Activated T-helper 1 cell treated with anti-CD3 and anti-CD28 coated beads, Interleukin-2, amount 50 U/mL, for 16 hours (primary cell): Measurements from ENCODE around the gene MAPK1IP1L.
"Not testable (repeated sequence)": the region's sequence is repeated elsewhere in the genome, so short reads cannot be mapped to it uniquely, and the experiment has no call there.

Experiments
- DNase-seq, 2 donors: peaks; one replicate each; pipeline ENCODE4 v3.0.0-alpha.2; 2020; ENCODE audit warnings: low read depth in 1 of 2, low spot score in 1 of 2

Gene MAPK1IP1L

DNA sequence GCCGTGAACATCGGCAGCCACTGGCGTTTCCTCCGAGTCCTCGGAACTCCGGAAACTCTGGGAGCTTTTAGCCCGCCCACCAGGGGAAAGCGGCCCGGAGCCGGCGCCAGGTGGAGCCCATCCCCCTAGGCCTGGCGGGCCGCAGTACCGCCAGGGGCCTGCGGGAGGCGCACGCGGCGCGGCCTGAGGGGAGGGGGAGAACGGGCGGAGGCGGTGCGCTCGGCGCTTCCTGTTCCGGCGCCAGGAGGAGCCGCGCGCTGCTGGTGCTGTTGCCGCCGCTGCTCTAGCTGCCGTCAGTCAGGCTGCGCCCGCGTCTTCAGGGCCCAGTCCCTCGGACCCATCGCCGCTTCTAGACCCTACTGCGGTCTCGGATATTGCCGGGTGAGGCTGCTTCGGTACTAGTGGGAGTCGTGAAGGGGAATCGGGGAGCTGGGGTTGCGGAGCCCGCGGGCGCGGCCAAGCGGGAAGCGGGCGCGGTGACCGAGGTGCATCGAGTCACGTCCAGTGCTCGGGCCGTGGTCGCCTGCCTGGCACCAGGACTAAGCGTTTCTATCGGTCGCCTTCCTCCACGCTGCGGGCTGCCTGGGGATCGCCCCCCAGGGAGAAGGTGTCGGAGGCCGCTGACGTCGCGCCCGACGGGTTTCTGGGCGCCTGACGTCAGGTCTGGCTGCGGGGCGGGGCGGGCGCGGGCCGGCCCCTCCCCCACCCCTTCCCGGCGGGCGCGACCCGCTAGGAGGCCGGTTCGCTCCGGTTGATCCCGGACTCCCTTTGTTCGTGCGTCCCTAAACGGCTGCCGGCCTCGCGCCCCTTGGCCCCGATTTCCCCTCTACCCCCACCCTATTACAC, at the start of gene MAPK1IP1L:
Gene MAPK1IP1L, plus strand, starts transcription at position 225 of the 846 bp plus-strand sequence. CDS start 10,037 bp downstream, outside the sequence.
- DNase-seq: peak; percentile 86 to 88

DNA sequence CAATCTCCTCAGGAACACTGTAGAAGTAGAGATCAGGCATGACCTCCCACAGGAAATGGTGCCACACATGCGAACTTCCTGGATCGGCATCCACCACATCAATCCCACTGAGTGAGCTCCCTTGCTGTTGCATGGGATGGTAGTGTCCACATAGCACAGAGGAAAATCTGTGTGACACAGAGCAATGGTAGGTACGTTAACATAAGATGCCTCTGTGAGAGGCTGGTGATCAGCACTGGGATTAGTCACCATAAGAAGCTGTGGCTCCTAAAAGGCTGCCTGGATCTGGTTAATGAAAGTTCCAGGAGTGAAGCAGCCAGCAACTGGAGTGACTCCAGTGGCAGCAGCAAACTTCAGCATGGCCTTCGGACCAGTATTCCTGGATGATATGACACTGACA, 46.4 kb upstream of the MAPK1IP1L start:
- DNase-seq: no peak

DNA sequence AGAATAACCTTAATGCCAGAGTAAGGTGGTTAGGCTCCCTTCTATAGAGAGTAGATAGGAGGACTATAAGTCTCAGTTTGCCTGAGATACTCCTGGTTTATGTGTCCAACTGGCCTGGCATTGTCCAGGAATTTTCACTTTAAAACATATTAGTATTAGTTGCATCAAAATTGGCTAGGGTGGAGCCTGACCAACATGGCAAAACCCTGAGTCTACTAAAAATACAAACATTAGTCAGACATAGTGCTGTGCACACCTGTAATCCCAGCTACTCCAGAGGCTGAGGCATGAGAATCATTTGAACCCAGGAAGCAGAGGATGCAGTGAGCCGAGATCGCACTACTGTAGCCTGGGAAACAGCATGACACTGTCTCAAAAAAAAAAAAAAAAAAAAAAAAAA, 36.4 kb upstream of the MAPK1IP1L start:
- DNase-seq: no peak

- DNase-seq: no peak
Observed at GRCh38 chr14:55019968-55020554, 31.4 kb upstream of the MAPK1IP1L start.

DNA sequence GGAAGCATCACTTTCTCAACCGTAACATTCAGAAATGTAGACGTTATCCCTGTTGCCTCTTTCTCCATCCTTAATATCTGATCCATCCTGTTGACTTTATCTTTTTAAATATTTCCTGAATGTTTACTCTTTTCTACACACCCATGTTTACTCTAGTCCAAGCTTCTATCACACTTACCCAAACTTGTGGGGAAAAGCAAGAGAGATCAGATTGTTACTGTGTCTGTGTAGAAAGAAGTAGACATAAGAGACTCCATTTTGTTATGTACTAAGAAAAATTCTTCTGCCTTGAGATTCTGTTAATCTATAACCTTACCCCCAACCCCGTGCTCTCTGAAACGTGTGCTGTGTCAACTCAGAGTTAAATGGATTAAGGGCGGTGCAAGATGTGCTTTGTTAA, 27.1 kb upstream of the MAPK1IP1L start:
- not testable (repeated sequence) for DNase-seq

DNA sequence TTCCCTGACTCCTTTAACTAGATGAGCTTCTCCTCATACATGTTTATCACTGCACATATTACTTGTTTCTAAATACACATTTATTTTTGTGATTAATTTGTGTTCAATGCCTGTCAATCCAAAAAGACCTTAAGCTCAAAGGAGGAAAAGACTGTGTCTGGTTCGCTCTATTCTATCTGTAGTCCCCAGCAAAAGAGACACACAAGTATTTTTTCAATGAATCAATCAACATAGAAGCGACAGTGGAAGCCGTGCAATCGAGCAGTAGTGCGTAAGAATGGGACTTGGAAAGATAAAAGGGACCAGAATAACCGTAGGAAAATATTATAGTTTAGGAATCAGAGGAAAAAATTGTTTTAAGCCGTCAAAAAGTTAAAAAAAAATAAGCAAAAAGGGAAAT, 25.5 kb upstream of the MAPK1IP1L start:
- DNase-seq: no peak

GRCh38 chr14:55026441-55026792, 25.0 kb upstream of the MAPK1IP1L start:
- DNase-seq: no peak

DNA sequence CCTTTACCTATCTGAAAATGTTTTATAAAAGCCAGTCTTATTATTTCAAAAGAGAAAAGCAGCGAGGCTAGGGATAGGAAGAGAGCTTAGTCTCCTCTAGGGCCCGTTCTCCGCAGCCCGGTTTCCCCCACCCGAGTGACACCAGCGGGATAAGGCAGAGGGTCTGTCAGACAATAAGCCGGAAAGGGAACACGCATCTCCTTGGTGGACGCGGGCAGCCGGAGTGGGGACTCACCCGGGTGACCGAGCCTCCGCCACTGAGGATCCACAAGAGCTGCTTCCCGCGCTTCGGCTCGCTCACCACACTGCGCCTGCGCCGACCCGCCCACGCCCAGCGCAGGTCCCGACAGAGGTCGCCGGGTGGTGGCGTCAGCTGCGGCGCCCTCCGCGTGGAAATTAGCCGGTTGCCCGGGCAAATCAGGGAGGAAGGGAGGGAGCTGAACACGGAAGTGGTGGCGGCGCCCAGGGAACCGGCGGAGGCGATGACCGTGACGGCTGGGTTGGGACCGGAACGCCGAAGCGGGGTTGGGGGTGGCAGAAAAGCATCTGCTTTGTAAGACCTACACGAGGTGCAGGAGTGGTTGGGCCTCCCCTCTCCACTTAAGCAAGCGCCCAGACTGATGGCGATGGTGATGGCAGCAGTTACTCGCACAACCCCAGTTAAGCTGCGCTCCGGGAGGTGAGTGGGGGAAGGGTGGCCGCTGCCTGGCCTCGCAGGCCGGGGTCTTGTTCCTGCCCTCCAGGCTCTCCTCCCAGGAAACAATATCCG, 24.5 kb upstream of the MAPK1IP1L start, which contains the start of the genes SOCS4 and WDHD1:
Gene SOCS4, plus strand, starts transcription at position 444 of the 769 bp plus-strand sequence. CDS start 15,806 bp downstream, outside the sequence.
Gene WDHD1, minus strand, starts transcription at position 307 of the 769 bp plus-strand sequence. CDS start 312 bp downstream, outside the sequence.
- DNase-seq: peak; percentile 92 to 95

DNA sequence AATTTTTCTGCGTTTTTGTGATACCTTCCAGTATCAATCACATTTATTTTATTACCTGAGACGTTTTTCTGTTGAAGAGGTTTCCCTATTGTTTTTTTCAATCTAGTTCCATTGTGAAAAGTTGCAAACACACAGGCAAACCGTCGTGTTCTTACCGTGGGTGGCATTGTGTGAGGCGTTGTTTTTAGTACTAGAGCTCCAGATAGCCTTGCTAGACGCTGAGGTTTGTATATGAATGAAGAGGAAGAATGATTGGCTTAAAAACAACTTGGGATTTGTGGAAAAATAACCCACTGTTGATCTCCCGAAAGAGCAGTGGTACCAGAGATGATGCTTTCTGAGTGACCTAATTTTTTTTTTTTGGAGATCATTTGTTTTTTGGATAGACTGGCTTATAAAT, 23.4 kb upstream of the MAPK1IP1L start:
- DNase-seq: no peak

DNA sequence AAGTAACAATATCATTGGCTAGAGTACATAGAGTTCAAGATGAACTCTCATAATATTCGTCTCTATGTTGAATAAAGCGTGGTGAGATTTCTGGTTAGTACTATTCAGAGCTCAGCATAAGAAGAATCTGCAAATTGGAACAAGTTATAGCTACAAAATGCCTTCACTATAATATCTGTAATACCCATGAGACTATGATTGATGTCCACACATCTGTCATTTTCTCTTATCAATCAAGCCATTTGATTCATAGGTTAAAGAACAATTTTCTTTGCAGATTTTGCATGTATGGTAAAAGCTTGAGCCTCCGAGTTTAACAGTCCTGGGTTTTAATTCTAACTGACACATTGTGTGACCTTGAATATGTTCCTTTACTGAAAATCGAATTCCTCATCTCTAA, 23.0 kb upstream of the MAPK1IP1L start:
- DNase-seq: no peak

DNA sequence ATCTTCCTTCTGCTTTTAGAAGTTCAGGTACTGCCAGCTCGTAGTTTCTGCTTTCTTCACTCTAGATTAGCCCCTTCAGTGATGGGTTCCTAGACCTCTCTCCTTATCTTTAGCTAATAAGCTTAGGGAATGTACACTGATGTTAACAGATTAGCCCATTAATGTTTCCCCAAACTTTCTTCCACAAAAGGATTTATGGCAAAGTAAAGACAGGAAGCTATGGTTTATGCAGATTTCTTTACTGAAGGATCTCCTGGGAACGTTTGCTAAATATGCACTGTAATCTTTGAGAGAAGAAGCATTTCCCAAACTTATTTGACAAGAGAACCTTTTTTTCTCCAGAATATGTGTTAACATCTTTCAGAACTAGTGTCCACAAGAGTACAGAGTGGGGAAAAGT, 20.3 kb upstream of the MAPK1IP1L start:
- no peak for DNase-seq

DNA sequence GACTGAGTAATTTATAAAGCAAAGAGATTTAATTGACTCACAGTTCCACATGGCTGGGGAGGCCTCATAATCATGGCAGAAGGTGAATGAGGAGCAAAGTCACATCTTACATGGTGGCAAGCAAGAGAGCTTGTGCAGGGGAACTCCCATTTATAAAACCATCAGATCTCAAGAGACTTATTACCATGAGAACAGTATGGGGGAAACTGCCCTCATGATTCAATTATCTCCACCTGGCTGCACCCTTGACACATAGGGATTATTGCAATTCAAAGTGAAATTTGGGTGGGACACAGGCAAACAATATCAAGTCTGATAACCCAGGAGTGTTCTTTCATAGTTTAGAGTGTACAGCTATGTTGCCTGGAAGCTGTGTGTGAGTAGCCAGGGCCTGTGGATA, 13.5 kb upstream of the MAPK1IP1L start:
- not testable (repeated sequence) for DNase-seq

DNA sequence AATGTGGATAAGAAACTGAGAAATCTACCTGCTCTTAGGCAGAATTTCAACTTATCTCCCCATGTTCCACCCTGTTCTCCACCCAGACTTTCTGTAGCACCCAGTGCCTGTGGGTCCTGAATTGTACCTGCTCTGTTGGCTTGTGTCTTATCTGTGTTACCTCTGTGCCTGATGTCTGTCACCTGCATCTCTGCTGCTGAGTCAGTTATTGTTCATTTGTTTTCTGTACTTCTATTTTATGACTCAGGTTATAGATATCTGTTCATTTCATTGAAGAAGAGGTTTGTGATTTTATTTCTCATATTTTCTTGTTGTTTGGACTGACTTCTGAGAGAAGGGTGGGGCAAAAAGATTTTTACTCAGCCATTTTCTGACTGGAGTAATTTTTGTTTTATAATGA, 12.7 kb upstream of the MAPK1IP1L start:
- no peak for DNase-seq

DNA sequence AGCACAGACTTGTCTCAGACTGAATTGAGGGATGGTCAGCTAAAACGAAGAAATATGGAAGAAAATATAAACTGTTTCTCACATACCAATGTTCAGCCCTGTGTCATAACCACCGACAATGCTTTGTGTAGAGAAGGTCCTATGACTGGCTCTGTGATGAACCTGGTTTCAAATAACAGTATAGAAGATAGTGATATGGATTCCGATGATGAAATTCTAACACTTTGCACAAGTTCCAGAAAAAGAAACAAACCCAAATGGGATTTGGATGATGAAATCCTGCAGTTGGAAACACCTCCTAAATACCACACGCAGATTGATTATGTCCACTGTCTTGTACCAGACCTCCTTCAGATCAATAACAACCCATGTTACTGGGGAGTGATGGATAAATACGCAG, 7.9 kb upstream of the MAPK1IP1L start:
- no peak for DNase-seq

- no peak for DNase-seq
Observed at GRCh38 chr14:55045087-55045486, 6.4 kb upstream of the MAPK1IP1L start.

DNA sequence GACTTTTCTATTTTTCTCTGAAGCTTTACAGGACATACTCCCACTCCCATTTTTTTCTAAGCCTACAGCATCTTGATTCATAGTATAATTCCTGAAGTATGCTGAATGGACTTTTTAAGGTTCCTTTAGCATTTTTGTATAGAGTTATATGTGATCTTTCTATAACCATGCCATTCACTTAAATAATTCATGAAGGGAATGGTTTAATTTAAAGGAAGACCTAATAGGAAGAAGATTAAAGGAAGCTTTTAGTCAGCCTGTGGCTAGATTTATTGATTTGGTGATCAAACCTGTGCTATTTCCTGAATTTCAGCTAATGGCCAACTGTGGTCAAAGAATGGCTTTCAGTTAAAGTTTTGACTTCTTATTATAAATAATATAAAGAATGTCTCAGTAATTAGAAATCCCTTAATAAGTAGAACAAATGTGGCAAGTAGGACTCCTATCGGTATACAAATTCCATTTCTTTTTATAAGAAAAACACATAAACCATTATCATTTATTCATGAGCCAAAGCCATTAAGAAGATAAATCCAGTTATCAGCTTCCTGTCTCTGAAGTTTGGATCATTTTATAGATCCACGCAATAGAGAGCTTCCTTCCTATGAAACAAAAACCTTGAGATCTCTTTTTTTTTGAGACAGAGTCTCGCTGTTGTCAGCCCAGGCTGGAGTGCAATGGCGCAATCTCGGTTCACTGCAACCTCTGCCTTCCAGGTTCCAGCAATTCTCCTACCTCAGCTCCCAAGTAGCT, 4.0 kb upstream of the MAPK1IP1L start:
- DNase-seq: no peak

DNA sequence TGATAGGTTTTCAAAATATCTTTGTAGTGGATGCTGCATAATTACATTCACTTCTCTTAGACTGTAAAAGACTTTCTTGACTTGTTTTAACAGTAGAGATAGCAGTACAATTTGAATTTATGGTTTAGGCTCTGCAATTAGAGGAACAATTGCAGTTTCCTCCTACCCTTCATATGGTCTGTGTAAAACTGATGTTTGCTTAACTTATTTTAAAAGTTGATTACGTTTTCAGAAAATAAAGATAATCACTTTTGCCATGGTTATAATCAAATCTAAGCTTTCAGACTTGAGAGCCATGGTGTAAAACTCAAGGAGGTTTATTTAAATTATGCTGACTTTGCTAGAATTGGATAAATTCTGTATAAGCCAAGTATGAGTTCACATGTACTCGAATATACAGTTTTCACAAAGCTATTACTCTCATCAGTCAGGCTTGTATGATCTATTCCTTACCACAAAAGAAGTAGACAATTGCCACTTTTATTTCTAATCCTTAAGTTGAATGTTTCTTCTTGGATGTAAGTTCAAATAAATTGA, 2.5 kb upstream of the MAPK1IP1L start:
- DNase-seq: no peak

GRCh38 chr14:55051165-55051422, 353 bp upstream of the MAPK1IP1L start:
- DNase-seq: no peak

GRCh38 chr14:55052269-55052930, 953 bp downstream of the MAPK1IP1L start:
- DNase-seq: no peak

- DNase-seq: no peak
Observed at GRCh38 chr14:55053018-55053417, 1.6 kb downstream of the MAPK1IP1L start.
